ENCODE results near the gene IGSF5.

The IGSF5 gene

DNA sequence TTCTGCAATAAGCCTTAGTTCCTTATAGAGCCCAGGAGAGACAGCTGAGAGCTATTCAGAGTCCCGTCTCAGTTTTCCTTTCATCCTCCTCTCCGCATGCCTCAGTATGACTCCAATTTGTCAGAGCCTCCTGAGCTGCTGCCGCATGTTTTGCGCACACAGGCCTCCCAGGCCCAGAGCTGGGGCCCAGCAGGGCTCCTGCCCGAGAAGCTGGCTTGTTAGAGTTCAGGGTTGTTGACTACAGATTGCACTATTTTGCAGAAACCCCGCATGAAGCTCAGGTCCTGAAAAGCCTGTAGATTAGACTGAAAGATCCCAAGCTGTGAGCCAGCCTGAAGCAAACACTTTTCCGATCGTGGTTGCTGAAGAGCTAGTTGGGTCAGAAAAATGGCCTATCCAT is 51.5 kb downstream of the IGSF5 start:
- H3K27me3 ChIP-seq (replicated peaks; ENCODE audit: control insufficient read depth, insufficient read depth, low read length) = no peaks in the 10 kb centered on the region
- H3K36me3 ChIP-seq (ENCODE audit: control insufficient read depth, insufficient read depth, low read length, severe bottlenecking) = no peaks in the 10 kb centered on the region
- H3K4me3 ChIP-seq (ENCODE audit: low read length) = no peak overlapping the region
- no peak for DNase-seq (ENCODE audit: low read depth)
- no peaks in the 10 kb centered on the region for H3K4me1 ChIP-seq (ENCODE audit: control insufficient read depth, insufficient read depth, low read length)
- no peak overlapping the region for H3K9ac ChIP-seq (ENCODE audit: low read length)
- no peaks in the 10 kb centered on the region for H3K9me3 ChIP-seq (ENCODE audit: control insufficient read depth, low read length)

DNA sequence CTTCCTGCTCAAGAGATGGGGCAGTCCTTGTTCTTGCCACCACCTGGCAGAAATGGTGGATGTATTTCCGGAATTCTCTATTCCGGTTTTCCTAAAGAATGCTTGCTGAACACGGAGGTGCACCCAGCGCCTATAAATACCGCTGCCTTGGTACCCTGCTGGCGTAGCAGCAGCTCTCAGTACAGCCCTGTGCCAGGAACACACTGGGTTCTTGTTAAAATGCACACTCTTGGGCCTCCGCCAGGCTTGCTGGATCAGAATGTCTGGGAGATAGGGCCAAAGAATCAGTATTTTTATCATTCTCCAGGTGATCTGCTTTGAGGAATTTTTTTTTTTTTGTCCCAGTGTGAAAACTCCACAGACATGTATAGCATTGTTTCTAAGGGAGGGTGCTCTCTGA is 54.2 kb downstream of the IGSF5 start:
- Histone ChIP-seq H3K9me3 (ENCODE audit: control insufficient read depth, low read length) (no peaks in the 10 kb centered on the region), H3K4me1 (ENCODE audit: control insufficient read depth, insufficient read depth, low read length) (no peaks in the 10 kb centered on the region), H3K36me3 (ENCODE audit: control insufficient read depth, insufficient read depth, low read length, severe bottlenecking) (no peaks in the 10 kb centered on the region), H3K4me3 (ENCODE audit: low read length) (no peak overlapping the region), H3K9ac (ENCODE audit: low read length) (no peak overlapping the region), H3K27me3 (replicated peaks; ENCODE audit: control insufficient read depth, insufficient read depth, low read length) (no peaks in the 10 kb centered on the region)
- no peak for DNase-seq (ENCODE audit: low read depth)

DNA sequence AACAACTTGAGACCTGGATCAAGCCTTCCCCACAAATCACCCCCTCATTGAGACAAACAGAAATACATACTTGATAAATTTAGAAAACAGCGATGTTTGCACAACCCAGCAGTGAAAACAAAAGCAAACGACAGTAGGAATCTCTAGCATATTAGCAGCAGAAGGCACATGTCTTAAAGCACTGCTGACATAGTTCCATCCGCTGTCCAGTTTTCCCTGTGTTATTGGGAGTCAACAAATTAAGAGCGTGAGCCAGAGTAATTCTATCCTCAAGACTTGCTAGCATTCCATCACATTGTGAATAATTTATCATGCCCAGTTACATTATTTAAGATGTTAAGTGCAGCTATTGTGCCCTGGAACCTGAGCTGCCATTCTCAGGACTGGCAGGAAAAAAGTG is 55.3 kb downstream of the IGSF5 start:
- peak; percentile 19 for DNase-seq (ENCODE audit: low read depth)
- Histone ChIP-seq H3K27me3 (replicated peaks; ENCODE audit: control insufficient read depth, insufficient read depth, low read length) (no peaks in the 10 kb centered on the region), H3K4me1 (ENCODE audit: control insufficient read depth, insufficient read depth, low read length) (no peaks in the 10 kb centered on the region), H3K9ac (ENCODE audit: low read length) (no peak overlapping the region), H3K9me3 (ENCODE audit: control insufficient read depth, low read length) (no peaks in the 10 kb centered on the region), H3K4me3 (ENCODE audit: low read length) (no peak overlapping the region), H3K36me3 (ENCODE audit: control insufficient read depth, insufficient read depth, low read length, severe bottlenecking) (no peaks in the 10 kb centered on the region)

DNA sequence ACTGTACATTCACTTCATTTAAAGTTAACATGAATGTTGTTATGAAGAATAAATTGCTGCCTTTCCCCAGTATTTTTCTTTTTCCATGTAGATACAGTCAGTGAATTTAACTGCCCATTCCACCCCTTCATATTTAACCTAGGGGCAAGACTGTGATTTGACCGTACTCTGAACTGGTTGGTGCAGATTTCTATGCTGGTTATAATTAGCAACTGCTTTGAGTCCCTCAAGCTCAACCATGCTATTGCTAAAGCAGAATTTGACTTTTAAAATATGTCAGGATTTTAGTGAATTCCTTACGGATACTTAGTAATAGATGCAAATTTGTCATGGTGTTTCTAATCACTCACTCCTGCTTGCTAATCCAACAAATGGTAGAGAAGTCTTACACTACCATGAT is 57.2 kb downstream of the IGSF5 start:
- Histone ChIP-seq H3K9ac (ENCODE audit: low read length) (no peak overlapping the region), H3K4me3 (ENCODE audit: low read length) (no peak overlapping the region), H3K27me3 (replicated peaks; ENCODE audit: control insufficient read depth, insufficient read depth, low read length) (no peaks in the 10 kb centered on the region), H3K36me3 (ENCODE audit: control insufficient read depth, insufficient read depth, low read length, severe bottlenecking) (no peaks in the 10 kb centered on the region), H3K4me1 (ENCODE audit: control insufficient read depth, insufficient read depth, low read length) (no peaks in the 10 kb centered on the region), H3K9me3 (ENCODE audit: control insufficient read depth, low read length) (no peaks in the 10 kb centered on the region)
- DNase-seq (ENCODE audit: low read depth) = peak; percentile 10

DNA sequence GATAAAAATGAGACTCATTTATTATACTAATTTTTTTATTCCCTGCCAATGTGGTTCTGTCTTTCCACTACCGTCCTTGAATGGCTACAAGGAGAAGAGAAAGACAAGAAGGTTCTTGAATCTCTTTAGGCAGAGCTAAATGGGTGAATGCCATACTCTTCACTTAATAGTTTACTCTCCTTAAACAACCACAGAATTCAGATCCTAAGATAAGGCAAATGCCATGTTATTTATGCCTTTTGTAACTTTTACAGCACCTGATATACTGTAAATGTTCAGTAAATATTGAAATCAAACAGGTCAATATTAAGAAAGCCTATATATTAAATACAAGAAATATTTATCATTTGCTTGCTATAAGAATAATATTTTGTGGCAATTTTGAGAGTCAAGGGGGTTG is 58.4 kb downstream of the IGSF5 start:
- no peak for DNase-seq (ENCODE audit: low read depth)
- Histone ChIP-seq H3K9ac (ENCODE audit: low read length) (no peak overlapping the region), H3K4me1 (ENCODE audit: control insufficient read depth, insufficient read depth, low read length) (no peaks in the 10 kb centered on the region), H3K27me3 (replicated peaks; ENCODE audit: control insufficient read depth, insufficient read depth, low read length) (no peaks in the 10 kb centered on the region), H3K9me3 (ENCODE audit: control insufficient read depth, low read length) (no peaks in the 10 kb centered on the region), H3K36me3 (ENCODE audit: control insufficient read depth, insufficient read depth, low read length, severe bottlenecking) (no peaks in the 10 kb centered on the region), H3K4me3 (ENCODE audit: low read length) (no peak overlapping the region)

DNA sequence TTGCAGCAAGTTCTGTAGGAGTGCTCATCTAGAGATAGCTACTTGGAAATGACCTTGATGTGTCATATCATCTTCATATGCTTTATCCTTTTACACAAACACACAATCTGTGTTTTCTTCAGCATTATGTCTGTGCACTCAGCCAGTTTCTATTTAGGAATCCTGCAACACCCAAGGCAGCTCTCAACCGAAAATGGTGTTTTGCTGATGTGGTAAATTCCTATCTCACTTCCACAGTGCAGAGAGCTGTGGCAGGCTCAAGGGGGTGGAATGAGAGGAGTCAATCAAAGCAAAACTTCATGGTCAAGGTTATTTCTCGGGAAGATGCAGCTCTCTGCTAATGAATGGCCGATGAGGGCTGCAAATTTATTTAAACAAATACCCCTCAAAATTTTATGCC is 59.3 kb downstream of the IGSF5 start:
- no peak overlapping the region for H3K9ac ChIP-seq (ENCODE audit: low read length)

DNA sequence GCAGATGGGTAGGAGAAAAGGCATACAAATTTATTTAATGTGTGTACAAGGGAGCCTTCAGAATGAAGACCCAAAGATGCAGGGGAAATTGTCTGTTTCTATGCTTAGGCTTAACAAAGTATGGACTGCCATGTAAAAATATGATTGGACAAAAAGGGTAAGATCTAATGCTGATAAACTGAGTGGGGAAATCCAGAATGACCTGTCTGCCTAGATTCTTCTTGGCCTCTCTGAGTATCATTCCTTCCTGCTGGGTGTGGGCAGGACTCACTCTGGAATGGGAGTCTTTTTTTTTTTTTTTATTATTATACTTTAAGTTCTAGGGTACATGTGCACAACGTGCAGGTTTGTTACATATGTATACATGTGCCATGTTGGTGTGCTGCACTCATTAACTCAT is 61.0 kb downstream of the IGSF5 start:
- H3K4me1 ChIP-seq (ENCODE audit: control insufficient read depth, insufficient read depth, low read length) = no peaks in the 10 kb centered on the region
- H3K4me3 ChIP-seq (ENCODE audit: low read length) = no peak overlapping the region
- H3K27me3 ChIP-seq (replicated peaks; ENCODE audit: control insufficient read depth, insufficient read depth, low read length) = no peaks in the 10 kb centered on the region
- DNase-seq (ENCODE audit: low read depth) = no peak
- H3K9me3 ChIP-seq (ENCODE audit: control insufficient read depth, low read length) = no peaks in the 10 kb centered on the region
- H3K9ac ChIP-seq (ENCODE audit: low read length) = no peak overlapping the region
- no peaks in the 10 kb centered on the region for H3K36me3 ChIP-seq (ENCODE audit: control insufficient read depth, insufficient read depth, low read length, severe bottlenecking)

More for the DNA sequence above, 59.3 kb downstream of the IGSF5 start:
- H3K36me3 ChIP-seq (ENCODE audit: control insufficient read depth, insufficient read depth, low read length, severe bottlenecking) = no peaks in the 10 kb centered on the region
- no peaks in the 10 kb centered on the region for H3K9me3 ChIP-seq (ENCODE audit: control insufficient read depth, low read length)
- no peaks in the 10 kb centered on the region for H3K4me1 ChIP-seq (ENCODE audit: control insufficient read depth, insufficient read depth, low read length)
- no peak for DNase-seq (ENCODE audit: low read depth)
- no peaks in the 10 kb centered on the region for H3K27me3 ChIP-seq (replicated peaks; ENCODE audit: control insufficient read depth, insufficient read depth, low read length)
- H3K4me3 ChIP-seq (ENCODE audit: low read length) = no peak overlapping the region

DNA sequence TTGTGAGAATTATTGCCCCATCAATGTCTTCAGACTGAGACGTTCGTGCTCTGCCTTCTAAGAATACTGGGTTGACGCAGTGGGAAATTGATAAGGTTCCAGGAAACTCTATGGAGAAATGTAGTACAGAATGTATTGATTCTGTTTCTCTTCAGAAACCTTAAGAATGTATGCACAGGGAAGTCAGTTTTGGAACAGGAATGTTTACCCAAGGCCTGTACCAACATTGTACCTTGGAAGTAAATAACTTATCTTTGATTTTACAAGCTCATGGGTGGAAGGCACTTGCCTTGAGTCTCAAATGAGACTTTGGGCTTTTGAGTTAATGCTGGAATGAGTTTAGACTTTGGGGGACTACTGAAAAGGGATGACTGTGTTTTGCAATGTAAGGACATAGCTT is 62.8 kb downstream of the IGSF5 start:
- Histone ChIP-seq H3K9me3 (ENCODE audit: control insufficient read depth, low read length) (no peaks in the 10 kb centered on the region), H3K4me3 (ENCODE audit: low read length) (no peak overlapping the region), H3K9ac (ENCODE audit: low read length) (no peak overlapping the region), H3K27me3 (replicated peaks; ENCODE audit: control insufficient read depth, insufficient read depth, low read length) (no peaks in the 10 kb centered on the region), H3K36me3 (ENCODE audit: control insufficient read depth, insufficient read depth, low read length, severe bottlenecking) (no peaks in the 10 kb centered on the region), H3K4me1 (ENCODE audit: control insufficient read depth, insufficient read depth, low read length) (no peaks in the 10 kb centered on the region)
- no peak for DNase-seq (ENCODE audit: low read depth)

DNA sequence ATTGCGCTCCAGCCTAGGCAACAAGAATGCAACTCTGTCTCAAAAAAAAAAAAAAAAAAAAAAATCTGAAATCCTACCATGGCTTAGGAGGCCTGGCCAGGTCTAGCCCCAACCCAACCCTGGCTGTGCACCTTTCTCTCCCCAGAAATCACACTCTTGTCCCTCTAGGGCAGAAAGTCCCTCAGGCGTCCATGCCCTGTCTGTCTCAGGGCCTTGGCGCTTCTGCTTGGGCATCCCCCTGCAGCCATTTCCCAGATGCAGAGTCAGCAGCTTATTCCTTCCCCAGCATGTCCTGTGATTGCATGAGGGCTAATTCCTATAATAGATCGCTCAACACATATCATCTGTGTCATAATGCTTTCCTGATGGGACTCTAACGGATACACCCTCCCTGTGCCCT is 65.0 kb downstream of the IGSF5 start:
- H3K27me3 ChIP-seq (replicated peaks; ENCODE audit: control insufficient read depth, insufficient read depth, low read length) = no peaks in the 10 kb centered on the region
- no peak overlapping the region for H3K4me3 ChIP-seq (ENCODE audit: low read length)
- no peaks in the 10 kb centered on the region for H3K4me1 ChIP-seq (ENCODE audit: control insufficient read depth, insufficient read depth, low read length)
- H3K36me3 ChIP-seq (ENCODE audit: control insufficient read depth, insufficient read depth, low read length, severe bottlenecking) = no peaks in the 10 kb centered on the region
- no peaks in the 10 kb centered on the region for H3K9me3 ChIP-seq (ENCODE audit: control insufficient read depth, low read length)
- no peak for DNase-seq (ENCODE audit: low read depth)
- H3K9ac ChIP-seq (ENCODE audit: low read length) = no peak overlapping the region

DNA sequence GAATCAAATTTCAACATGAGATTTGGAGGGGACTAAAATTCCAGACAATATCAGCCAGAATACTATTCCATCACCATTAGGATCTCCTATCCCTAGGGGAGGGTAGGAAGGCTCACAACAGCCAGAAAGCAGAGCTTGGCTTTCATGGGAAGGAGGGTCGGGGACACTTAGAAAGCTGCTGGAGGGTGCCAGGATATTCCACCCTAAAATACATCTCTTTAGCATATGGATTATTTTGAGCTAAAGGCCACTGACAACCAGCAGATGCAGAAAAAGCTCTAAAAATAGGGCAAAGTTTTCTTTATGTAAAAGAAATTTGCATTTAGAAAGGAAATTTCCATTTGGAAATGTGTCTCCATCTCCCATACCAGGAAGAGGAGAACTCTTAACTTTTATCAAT is 68.0 kb downstream of the IGSF5 start:
- no peaks in the 10 kb centered on the region for H3K4me1 ChIP-seq (ENCODE audit: control insufficient read depth, insufficient read depth, low read length)
- H3K4me3 ChIP-seq (ENCODE audit: low read length) = no peak overlapping the region
- no peak for DNase-seq (ENCODE audit: low read depth)
- H3K9me3 ChIP-seq (ENCODE audit: control insufficient read depth, low read length) = no peaks in the 10 kb centered on the region
- no peak overlapping the region for H3K9ac ChIP-seq (ENCODE audit: low read length)
- no peaks in the 10 kb centered on the region for H3K27me3 ChIP-seq (replicated peaks; ENCODE audit: control insufficient read depth, insufficient read depth, low read length)
- no peaks in the 10 kb centered on the region for H3K36me3 ChIP-seq (ENCODE audit: control insufficient read depth, insufficient read depth, low read length, severe bottlenecking)

DNA sequence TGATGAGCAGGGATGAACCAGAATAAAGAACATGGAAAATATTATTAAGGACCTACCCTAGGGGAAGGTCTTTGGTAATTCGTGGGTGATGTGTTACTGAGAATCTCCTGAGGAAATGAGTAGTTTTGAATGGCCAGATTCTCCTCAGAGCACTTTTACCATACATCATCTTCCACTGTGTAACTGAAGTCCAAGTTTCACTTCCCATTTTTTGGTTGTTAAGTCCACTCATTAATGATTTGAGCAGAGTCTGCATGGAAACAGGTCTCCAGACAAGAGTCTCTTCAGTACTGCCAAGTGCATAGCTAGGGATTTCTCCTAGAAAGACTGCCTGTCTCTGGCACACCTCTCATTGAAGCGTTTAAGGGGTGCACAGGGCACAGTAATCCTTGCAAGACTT is 73.6 kb downstream of the IGSF5 start:
- Histone ChIP-seq H3K9ac (ENCODE audit: low read length) (no peak overlapping the region), H3K36me3 (ENCODE audit: control insufficient read depth, insufficient read depth, low read length, severe bottlenecking) (no peaks in the 10 kb centered on the region), H3K9me3 (ENCODE audit: control insufficient read depth, low read length) (no peaks in the 10 kb centered on the region), H3K4me3 (ENCODE audit: low read length) (no peak overlapping the region), H3K4me1 (ENCODE audit: control insufficient read depth, insufficient read depth, low read length) (no peaks in the 10 kb centered on the region), H3K27me3 (replicated peaks; ENCODE audit: control insufficient read depth, insufficient read depth, low read length) (no peaks in the 10 kb centered on the region)
- no peak for DNase-seq (ENCODE audit: low read depth)

DNA sequence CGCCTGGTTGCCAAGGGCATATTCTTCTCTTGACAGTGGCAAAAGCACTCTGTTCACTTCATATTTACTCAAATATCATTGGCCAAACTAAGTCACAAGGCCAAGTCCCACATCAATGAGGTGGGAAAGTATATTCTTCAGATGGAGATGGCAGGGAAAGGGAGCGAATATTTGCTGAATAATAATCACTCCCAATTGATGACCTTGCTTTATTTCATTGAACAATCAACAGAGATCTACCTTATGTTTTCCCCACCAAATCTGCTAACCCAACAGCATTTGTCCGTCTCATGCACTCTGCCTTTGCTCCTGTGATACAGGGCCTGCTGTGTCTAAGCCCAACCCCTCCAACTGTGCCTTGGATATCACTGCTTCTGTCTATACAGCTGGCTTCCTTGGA is 77.1 kb downstream of the IGSF5 start:
- no peaks in the 10 kb centered on the region for H3K9me3 ChIP-seq (ENCODE audit: control insufficient read depth, low read length)
- H3K36me3 ChIP-seq (ENCODE audit: control insufficient read depth, insufficient read depth, low read length, severe bottlenecking) = no peaks in the 10 kb centered on the region
- no peaks in the 10 kb centered on the region for H3K27me3 ChIP-seq (replicated peaks; ENCODE audit: control insufficient read depth, insufficient read depth, low read length)
- no peaks in the 10 kb centered on the region for H3K4me1 ChIP-seq (ENCODE audit: control insufficient read depth, insufficient read depth, low read length)
- no peak overlapping the region for H3K4me3 ChIP-seq (ENCODE audit: low read length)
- no peak for DNase-seq (ENCODE audit: low read depth)
- H3K9ac ChIP-seq (ENCODE audit: low read length) = no peak overlapping the region
